Aorta (tissue), 5 donors: ENCODE results near the gene CHMP4B. TPM values are rescaled to one million over a fixed set of nuclear protein-coding genes. Genes with fewer than 3 reads are reported as not detected.
"Not testable (repeated sequence)": the region's sequence is repeated elsewhere in the genome, so short reads cannot be mapped to it uniquely, and the experiment has no call there.

Source experiments
- ATAC-seq: fragments of 200-7000 bp; cut with Tn5 transposase; one replicate; pipeline ENCODE4 v1.9.1; 2022; ENCODE audit warnings: moderate library complexity; ENCODE audit not compliant: low FRiP score
- DNase-seq, 2 donors: peaks; one replicate each; pipeline ENCODE4 v3.0.0-alpha.2; 2020
- H3K27ac ChIP-seq, 2 donors: one replicate each; pipeline ENCODE4 v1.5.1; 2013; ENCODE audit warnings: low read length in 2 of 2, mild to moderate bottlenecking in 2 of 2, moderate library complexity in 2 of 2, control low read depth in 1 of 2, inconsistent platforms in 1 of 2, low read depth in 1 of 2
- H3K27me3 ChIP-seq, 2 donors: one replicate each; pipeline ENCODE4 v1.6.1; 2013; ENCODE audit warnings: control low read depth in 1 of 2, low read length in 1 of 2, mild to moderate bottlenecking in 1 of 2, moderate library complexity in 1 of 2; ENCODE audit not compliant: insufficient read depth in 2 of 2, control insufficient read depth in 1 of 2
- H3K36me3 ChIP-seq, 2 donors: one replicate each; pipeline ENCODE4 v1.6.1; 2013; ENCODE audit warnings: control low read depth in 1 of 2, low read length in 1 of 2, mild to moderate bottlenecking in 1 of 2; ENCODE audit not compliant: insufficient read depth in 2 of 2, control insufficient read depth in 1 of 2
- H3K4me1 ChIP-seq, 2 donors: one replicate each; pipeline ENCODE4 v1.6.1; 2013; ENCODE audit warnings: low read length in 2 of 2, control low read depth in 1 of 2, mild to moderate bottlenecking in 1 of 2, moderate library complexity in 1 of 2; ENCODE audit not compliant: insufficient read depth in 2 of 2, control insufficient read depth in 1 of 2
- H3K4me3 ChIP-seq, 2 donors: one replicate each; pipeline ENCODE4 v1.5.1; 2013; ENCODE audit warnings: low read length in 2 of 2, control low read depth in 1 of 2, mild to moderate bottlenecking in 1 of 2
- H3K9me3 ChIP-seq: one replicate; pipeline ENCODE4 v1.6.1; 2013; ENCODE audit warnings: mild to moderate bottlenecking, low read length; ENCODE audit not compliant: control insufficient read depth
- WGBS, 2 donors: extraction: QIAGEN DNeasy Blood & Tissue Kit; methylation state at CpG; one replicate each; pipeline ENCODE4 v1.1.7; 2013; 5-methylcytosine and 5-hydroxymethylcytosine counted together
- intact Hi-C, 2 donors: fragments of 100-400 bp; cut with DNase I; formaldehyde crosslinking; loops; one replicate each; pipeline versions ENCODE4 v1.14.2 to v1.15.0; 2022
- polyA plus RNA-seq, 2 donors: library from polyadenylated mRNA; stranded (reverse); fragments of 200-250 nt; gene quantifications; one replicate each; pipeline ENCODE4 v1.2.3, GENCODE V29; 2013
- total RNA-seq, 2 donors: library from RNA; stranded (reverse); fragmentation: NEBNext Ultra II Directional; extraction: Animal tissue kit (Norgen Biotek cat#: 25700); gene quantifications; one replicate each; pipeline ENCODE4 v1.2.1, GENCODE V29; 2021
- donor health status: healthy with polysubstance abuse.
- donor health status: Bipolar disorder and iron deficiency.
- donor health status: DM: no; HTN: no; CAD: no.
- donor health status: DM: no; HTN: no; CAD: no.
- donor health status: DM: yes; HTN: yes; CAD: no.

Gene CHMP4B
- total and polyA plus RNA-seq, 4 donors, result 96.6 to 194 (median 128) TPM

GRCh38 chr20:33791959-33792597, 19.1 kb upstream of the CHMP4B start:
- Histone ChIP-seq H3K4me3 (no peak overlapping the region), H3K4me1 (no peaks in the 10 kb centered on the region), H3K36me3 (no peaks in the 10 kb centered on the region), H3K9me3 (no peaks in the 10 kb centered on the region), H3K27me3 (no peaks in the 10 kb centered on the region), H3K27ac (no peak overlapping the region)
- intact Hi-C loops, result no loop called here
- no peak for ATAC-seq
- 69 to 71% methylated on average over 13 of the region's 13 CpGs for WGBS, 2 donors
- DNase-seq, result peak in 1 of 2 donors; percentile 84

- H3K27ac ChIP-seq, H3K36me3 ChIP-seq, H3K4me1 ChIP-seq, ATAC-seq, intact Hi-C loops, H3K9me3 ChIP-seq, H3K4me3 ChIP-seq, H3K27me3 ChIP-seq, DNase-seq: not testable (repeated sequence)
- WGBS, 2 donors, result 63 to 72% methylated on average over 3 of the region's 3 CpGs
These were observed 18.6 kb upstream of the CHMP4B start for GRCh38 chr20:33792598-33792989.

GRCh38 chr20:33793011-33793931, 17.9 kb upstream of the CHMP4B start:
- Histone ChIP-seq H3K4me1 (no peaks in the 10 kb centered on the region), H3K36me3 (no peaks in the 10 kb centered on the region), H3K4me3 (no peak overlapping the region), H3K9me3 (no peaks in the 10 kb centered on the region), H3K27me3 (no peaks in the 10 kb centered on the region), H3K27ac (no peak overlapping the region)
- ATAC-seq (peak; percentile 42), DNase-seq (no peak)
- intact Hi-C loops, result no loop called here
- WGBS, 2 donors, result 67 to 72% methylated on average over 21 of the region's 21 CpGs

GRCh38 chr20:33796263-33796906, 14.8 kb upstream of the CHMP4B start:
- H3K4me1 ChIP-seq, result no peaks in the 10 kb centered on the region
- no peak overlapping the region for H3K4me3 ChIP-seq
- H3K36me3 ChIP-seq, result no peaks in the 10 kb centered on the region
- H3K27ac ChIP-seq, result no peak overlapping the region
- no peaks in the 10 kb centered on the region for H3K9me3 ChIP-seq
- intact Hi-C loops, result no loop called here
- 71 to 76% methylated on average over 9 of the region's 9 CpGs for whole genome bisulfite sequencing, 2 donors
- no peaks in the 10 kb centered on the region for H3K27me3 ChIP-seq
- no peak for ATAC-seq
- DNase-seq, result no peak

GRCh38 chr20:33796907-33797544, 14.1 kb upstream of the CHMP4B start:
- 93 to 97% methylated on average over 5 of the region's 5 CpGs for WGBS, 2 donors
- Histone ChIP-seq H3K27me3 (no peaks in the 10 kb centered on the region), H3K27ac (no peak overlapping the region), H3K4me3 (no peak overlapping the region), H3K36me3 (no peaks in the 10 kb centered on the region), H3K4me1 (no peaks in the 10 kb centered on the region), H3K9me3 (no peaks in the 10 kb centered on the region)
- DNase-seq (no peak), ATAC-seq (no peak)
- intact Hi-C loops, result no loop called here

- Histone ChIP-seq H3K9me3 (no peaks in the 10 kb centered on the region), H3K4me1 (no peaks in the 10 kb centered on the region), H3K27ac (no peak overlapping the region), H3K27me3 (no peaks in the 10 kb centered on the region), H3K36me3 (no peaks in the 10 kb centered on the region), H3K4me3 (no peak overlapping the region)
- ATAC-seq (no peak), DNase-seq (no peak)
- intact Hi-C loops, result no loop called here
- 94 to 99% methylated on average over 4 of the region's 4 CpGs for WGBS, 2 donors
These were observed 12.7 kb upstream of the CHMP4B start for GRCh38 chr20:33798444-33798843.

GRCh38 chr20:33803921-33804337, 7.2 kb upstream of the CHMP4B start:
- no peaks in the 10 kb centered on the region for H3K4me1 ChIP-seq
- intact Hi-C loops, result loop anchor here in 1 of 2 donors (10.0 kb wide), 1 partner anchor 69 kb away; the partner anchor contains the start of gene ZNF341
- WGBS, 2 donors, result 23 to 37% methylated on average over 2 of the region's 2 CpGs
- no peak overlapping the region for H3K27ac ChIP-seq
- no peak overlapping the region for H3K4me3 ChIP-seq
- ATAC-seq, result no peak
- no peak for DNase-seq
- H3K36me3 ChIP-seq, result no peaks in the 10 kb centered on the region
- H3K27me3 ChIP-seq, result no peaks in the 10 kb centered on the region
- no peaks in the 10 kb centered on the region for H3K9me3 ChIP-seq

- WGBS, 2 donors, result 90 to 93% methylated on average over 3 of the region's 3 CpGs
- no peaks in the 10 kb centered on the region for H3K9me3 ChIP-seq
These were observed 2.8 kb upstream of the CHMP4B start for GRCh38 chr20:33808388-33808787.

More at GRCh38 chr20:33808388-33808787, 2.8 kb upstream of the CHMP4B start:
- H3K4me3 ChIP-seq, result no peak overlapping the region
- DNase-seq (no peak), ATAC-seq (no peak)
- peaks cover 0 to 4% of the 10 kb centered on the region in 2 donors for H3K4me1 ChIP-seq
- H3K27me3 ChIP-seq, result no peaks in the 10 kb centered on the region
- no peaks in the 10 kb centered on the region for H3K36me3 ChIP-seq
- no peak overlapping the region for H3K27ac ChIP-seq
- intact Hi-C loops, result loop anchor here in 1 of 2 donors (10.0 kb wide), 1 partner anchor 74 kb away; the partner anchor contains the start of gene ZNF341
